GM12878 (cell line): Measurements from ENCODE around the gene TMPRSS3. TPM values are rescaled to one million over a fixed set of nuclear protein-coding genes. Genes with fewer than 3 reads are reported as not detected.

Experiments used
- ATAC-seq: fragments of 200-7000 bp; cut with Tn5 transposase; 3 replicates; pipeline ENCODE4 v1.9.1; 2020; ENCODE audit warnings: mild to moderate bottlenecking, moderate library complexity
- BruUV-seq: library from RNA; stranded (reverse); fragments of 400-500 nt; replicated peaks from 2 replicates; lab custom pipeline; 2021; lab: Mats Ljungman, UMichigan
- CTCF ChIA-PET: fragments of 300-600 bp; sonication (Branson Sonifier 250); formaldehyde crosslinking; extraction: SDS; loops from one replicate; lab custom pipeline; 2021; ENCODE audit warnings: inconsistent platforms; lab: Yijun Ruan, JAX
- POLR2A ChIA-PET: fragments of 350-600 bp; formaldehyde crosslinking; extraction: SDS; loops from one replicate; lab custom pipeline; 2021; ENCODE audit warnings: inconsistent platforms; lab: Charles Lee
- RAD21 ChIA-PET: fragments of 300-600 bp; sonication (Branson Sonifier 250); formaldehyde crosslinking; loops from one replicate; lab custom pipeline; 2023; ENCODE audit warnings: antibody characterized with exemption; ENCODE audit not compliant: unreplicated experiment; lab: Charles Lee
- SMC1A ChIA-PET: fragments of 300-600 bp; sonication (Branson Sonifier 250); formaldehyde crosslinking; loops from one replicate; lab custom pipeline; 2023; ENCODE audit not compliant: unreplicated experiment, uncharacterized antibody; lab: Charles Lee
- DNase-seq: peaks from one replicate; pipeline ENCODE4 v3.0.0-alpha.2; 2011; ENCODE audit warnings: low read depth, low spot score
- FAIRE-seq: peaks from 3 replicates; lab custom pipeline; 2011; peaks lifted over from hg19 to GRCh38; lab: Jason Lieb, UNC
- H2AFZ ChIP-seq: 2 replicates; pipeline ENCODE4 v1.6.0; 2011; ENCODE audit warnings: low read depth, low read length, control low read depth; ENCODE audit not compliant: control insufficient read depth
- H3K27ac ChIP-seq: 2 replicates; pipeline ENCODE4 v1.5.1; 2011; ENCODE audit warnings: control low read depth; ENCODE audit not compliant: control insufficient read depth, insufficient read depth
- H3K27me3 ChIP-seq, 2 experiments: replicated peaks in 1 of 2; 2 replicates each; pipeline versions ENCODE4 v1.6.0 to v1.6.1; 2011; ENCODE audit warnings: low read length in 1 of 2; ENCODE audit not compliant: control insufficient read depth in 2 of 2, insufficient read depth in 2 of 2
- H3K36me3 ChIP-seq, 2 experiments: 2 replicates each; pipeline ENCODE4 v1.5.1; 2011; ENCODE audit warnings: low read length in 1 of 2; ENCODE audit not compliant: control insufficient read depth in 2 of 2, insufficient read depth in 2 of 2
- H3K4me1 ChIP-seq: 2 replicates; pipeline ENCODE4 v1.6.1; 2011; ENCODE audit warnings: mild to moderate bottlenecking, low read length, moderate library complexity, mixed read lengths; ENCODE audit not compliant: control insufficient read depth, insufficient read depth
- H3K4me2 ChIP-seq: 2 replicates; pipeline ENCODE4 v1.6.0; 2011; ENCODE audit warnings: control low read depth; ENCODE audit not compliant: control insufficient read depth, insufficient read depth
- H3K4me3 ChIP-seq: fragments of 200-600 bp; sonication (generic); 2 replicates; pipeline ENCODE4 v1.5.1; 2016
- H3K79me2 ChIP-seq: 2 replicates; pipeline ENCODE4 v1.6.0; 2011; ENCODE audit warnings: low read length; ENCODE audit not compliant: control insufficient read depth, insufficient read depth
- H3K9ac ChIP-seq: 2 replicates; pipeline ENCODE4 v1.8.0; 2011; ENCODE audit warnings: low read length, control low read depth, mixed read lengths; ENCODE audit not compliant: control insufficient read depth, insufficient read depth
- H3K9me3 ChIP-seq: replicated peaks from 3 replicates; pipeline ENCODE4 v1.5.1; 2011; ENCODE audit warnings: mild to moderate bottlenecking, low read length; ENCODE audit not compliant: control insufficient read depth, insufficient read depth
- H4K20me1 ChIP-seq: 2 replicates; pipeline ENCODE4 v1.6.0; 2011; ENCODE audit not compliant: control insufficient read depth, insufficient read depth
- ATF2 ChIP-seq: IDR thresholded peaks from 2 replicates; pipeline ENCODE4 v1.6.1; 2012; ENCODE audit warnings: low read length, inconsistent platforms
- SMAD5 ChIP-seq: IDR thresholded peaks from 2 replicates; pipeline ENCODE4 v1.6.1; 2016; ENCODE audit warnings: antibody characterized with exemption, low read depth
- TCF12 ChIP-seq: IDR thresholded peaks from 2 replicates; pipeline ENCODE4 v1.6.1; 2011; ENCODE audit warnings: low read depth, mild to moderate bottlenecking, low read length
- USF2 ChIP-seq: IDR thresholded peaks from 2 replicates; pipeline ENCODE4 v1.6.1; 2011; ENCODE audit warnings: low read depth, low read length, improper control_type of control experiment, borderline replicate concordance
- WGBS: methylation state at CpG from one replicate; pipeline ENCODE4 v1.1.6; 2016; ENCODE audit warnings: low lambda C conversion rate; ENCODE audit not compliant: insufficient replicate concordance, insufficient coverage; ENCODE audit errors: missing lambda C conversion rate; 5-methylcytosine and 5-hydroxymethylcytosine counted together
- in situ Hi-C: fragments of 300-500 bp; cut with MboI; formaldehyde crosslinking; loops from 9 replicates; pipeline ENCODE4 v1.14.3; 2018; ENCODE audit warnings: mixed read lengths
- intact Hi-C: fragments of 100-400 bp; cut with micrococcal nuclease; formaldehyde crosslinking; loops from one replicate; pipeline ENCODE4 v1.14.2; 2022; ENCODE audit not compliant: unreplicated experiment
- polyA plus RNA-seq, 11 experiments: library from polyadenylated mRNA; depleted of rRNA in 4 of 11; unstranded in 6 of 11; stranded (reverse) in 5 of 11; fragments of >200 nt; fragmentation: Nextera tagmentation in 4 of 11; fragmentation: Illumina TruSeq in 1 of 11; extraction: Ambion mirVana in 4 of 11; extraction: Trizol in 1 of 11; gene quantifications; 1 replicate in 1 of 11; 2 replicates in 10 of 11; pipeline versions ENCODE4 v1.2.1 to v1.2.3, GENCODE V29; 2011 to 2016; ENCODE audit warnings: inconsistent platforms in 2 of 11, missing spikeins in 2 of 11, low read depth in 1 of 11
- total RNA-seq, 4 experiments: library from RNA; depleted of rRNA in 3 of 4; stranded (reverse); fragments of >200 nt in 3 of 4; fragmentation: Illumina TruSeq in 1 of 4; extraction: Trizol in 1 of 4; gene quantifications; 2 replicates each; pipeline versions ENCODE4 v1.2.1 to v1.2.3, GENCODE V29; 2013 to 2021
- TF ChIP-seq, protein P1 (sequence below): fragments of 450-650 bp; formaldehyde crosslinking; IDR thresholded peaks from 2 replicates; pipeline ENCODE4 v1.5.0; 2022; ENCODE audit warnings: mild to moderate bottlenecking, missing genetic modification characterization

The TMPRSS3 gene
- total and polyA plus RNA-seq, 10 of the 15 experiments (the other 5 are each of a cell fraction or from before 2014, with no cell fraction given): 0.51 to 1.5 (median 0.82) TPM; not detected in 1

GRCh38 chr21:42350927-42351426 lies 44.9 kb downstream of the TMPRSS3 start, which contains the start of gene TFF2:
TSS of gene TFF2 (minus strand) at chr21:42350994. CDS start at chr21:42350957, 37 bp downstream.
- ATAC-seq (no peak), DNase-seq (no peak), FAIRE-seq (no peak)
- no peak within 1 kb of the TSS for H3K4me2 ChIP-seq
- POLR2A ChIA-PET: no interaction called here
- no peak within 1 kb of the TSS for H3K27ac ChIP-seq
- no peaks in the 10 kb centered on the region for H4K20me1 ChIP-seq
- H3K9ac ChIP-seq: no peak within 1 kb of the TSS
- no peaks in the 10 kb centered on the region for H3K27me3 ChIP-seq
- intact Hi-C loops: no loop called here
- RAD21 ChIA-PET: no interaction called here
- in situ Hi-C loops: no loop called here
- H2AFZ ChIP-seq: no peak within 1 kb of the TSS
- CTCF ChIA-PET: no interaction called here
- no peak within 1 kb of the TSS for H3K4me3 ChIP-seq
- no TSS peak for BruUV-seq
- TF ChIP-seq TCF12: no peak
- TF ChIP-seq, all 136 proteins: peak for 0
- SMC1A ChIA-PET: no interaction called here
- H3K9me3 ChIP-seq: peaks cover 7% of the 10 kb centered on the region; the same call in 2 of the 3 replicates
- WGBS: 44% methylated on average over 13 of the region's 13 CpGs
- H3K79me2 ChIP-seq: no peaks in the 10 kb centered on the region
- no peaks in the 10 kb centered on the region for H3K36me3 ChIP-seq
- H3K4me1 ChIP-seq: no peaks in the 10 kb centered on the region

GRCh38 chr21:42350318-42350910 lies 45.4 kb downstream of the TMPRSS3 start:
- H3K27me3 ChIP-seq: no peaks in the 10 kb centered on the region
- H3K27ac ChIP-seq: no peak overlapping the region
- H3K79me2 ChIP-seq: no peaks in the 10 kb centered on the region
- RAD21 ChIA-PET: interaction anchor here (0.7 kb wide), 1 partner anchor 45 kb away, joined by 4 read pairs; the partner anchor contains the start of gene TMPRSS3
- TF ChIP-seq, protein P1, sequence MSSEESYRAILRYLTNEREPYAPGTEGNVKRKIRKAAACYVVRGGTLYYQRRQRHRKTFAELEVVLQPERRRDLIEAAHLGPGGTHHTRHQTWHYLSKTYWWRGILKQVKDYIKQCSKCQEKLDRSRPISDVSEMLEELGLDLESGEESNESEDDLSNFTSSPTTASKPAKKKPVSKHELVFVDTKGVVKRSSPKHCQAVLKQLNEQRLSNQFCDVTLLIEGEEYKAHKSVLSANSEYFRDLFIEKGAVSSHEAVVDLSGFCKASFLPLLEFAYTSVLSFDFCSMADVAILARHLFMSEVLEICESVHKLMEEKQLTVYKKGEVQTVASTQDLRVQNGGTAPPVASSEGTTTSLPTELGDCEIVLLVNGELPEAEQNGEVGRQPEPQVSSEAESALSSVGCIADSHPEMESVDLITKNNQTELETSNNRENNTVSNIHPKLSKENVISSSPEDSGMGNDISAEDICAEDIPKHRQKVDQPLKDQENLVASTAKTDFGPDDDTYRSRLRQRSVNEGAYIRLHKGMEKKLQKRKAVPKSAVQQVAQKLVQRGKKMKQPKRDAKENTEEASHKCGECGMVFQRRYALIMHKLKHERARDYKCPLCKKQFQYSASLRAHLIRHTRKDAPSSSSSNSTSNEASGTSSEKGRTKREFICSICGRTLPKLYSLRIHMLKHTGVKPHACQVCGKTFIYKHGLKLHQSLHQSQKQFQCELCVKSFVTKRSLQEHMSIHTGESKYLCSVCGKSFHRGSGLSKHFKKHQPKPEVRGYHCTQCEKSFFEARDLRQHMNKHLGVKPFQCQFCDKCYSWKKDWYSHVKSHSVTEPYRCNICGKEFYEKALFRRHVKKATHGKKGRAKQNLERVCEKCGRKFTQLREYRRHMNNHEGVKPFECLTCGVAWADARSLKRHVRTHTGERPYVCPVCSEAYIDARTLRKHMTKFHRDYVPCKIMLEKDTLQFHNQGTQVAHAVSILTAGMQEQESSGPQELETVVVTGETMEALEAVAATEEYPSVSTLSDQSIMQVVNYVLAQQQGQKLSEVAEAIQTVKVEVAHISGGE (CRISPR knock-in tag): no peak
- no peak for TF ChIP-seq USF2
- TF ChIP-seq SMAD5: no peak
- TF ChIP-seq ATF2: no peak
- no peak overlapping the region for H3K9ac ChIP-seq
- 63% methylated on average over 11 of the region's 11 CpGs for WGBS
- intact Hi-C loops (no loop called here), in situ Hi-C loops (no loop called here)
- no peak overlapping the region for H3K4me2 ChIP-seq
- CTCF ChIA-PET: interaction anchor here (1.5 kb wide), 1 partner anchor 233 kb away, joined by 4 read pairs; no protein-coding TSS in a partner anchor
- H3K4me3 ChIP-seq: no peak overlapping the region
- SMC1A ChIA-PET: interaction anchor here (0.6 kb wide), 1 partner anchor 19 kb away, joined by 3 read pairs; no protein-coding TSS in a partner anchor
- FAIRE-seq (no peak), ATAC-seq (no peak), DNase-seq (no peak)
- BruUV-seq: no TSS peak
- no peak overlapping the region for H2AFZ ChIP-seq
- no peaks in the 10 kb centered on the region for H3K4me1 ChIP-seq
- no peaks in the 10 kb centered on the region for H4K20me1 ChIP-seq
- no peaks in the 10 kb centered on the region for H3K36me3 ChIP-seq
- POLR2A ChIA-PET: interaction anchor here (0.7 kb wide), 1 partner anchor 88 kb away, joined by 4 read pairs; no protein-coding TSS in a partner anchor
- peaks cover 5% of the 10 kb centered on the region; the same call in 2 of the 3 replicates for H3K9me3 ChIP-seq
